HUES64 (cell line): ENCODE results near the gene MARS2.
A peak's percentile ranks its signal among the peaks of the same experiment; 100 is the strongest.
"Not testable (repeated sequence)": the region's sequence is repeated elsewhere in the genome, so short reads cannot be mapped to it uniquely, and the experiment has no call there.

Experiments used
- H3K27ac ChIP-seq: 2 replicates; pipeline ENCODE4 v1.7.0; 2013; ENCODE audit warnings: low read depth, low read length, inconsistent platforms
- H3K27me3 ChIP-seq: 2 replicates; pipeline ENCODE4 v1.6.1; 2013; ENCODE audit warnings: mild to moderate bottlenecking, low read length; ENCODE audit not compliant: insufficient read depth
- H3K36me3 ChIP-seq: 2 replicates; pipeline ENCODE4 v1.6.1; 2013; ENCODE audit warnings: mild to moderate bottlenecking, low read length; ENCODE audit not compliant: insufficient read depth
- H3K4me1 ChIP-seq: 2 replicates; pipeline ENCODE4 v1.6.1; 2013; ENCODE audit warnings: mild to moderate bottlenecking, low read length, moderate library complexity; ENCODE audit not compliant: insufficient read depth
- H3K4me3 ChIP-seq: 2 replicates; pipeline ENCODE4 v1.5.1; 2013; ENCODE audit warnings: mild to moderate bottlenecking, low read length, moderate library complexity
- H3K9ac ChIP-seq: 2 replicates; pipeline ENCODE4 v1.6.1; 2013; ENCODE audit warnings: mild to moderate bottlenecking, low read depth, low read length
- H3K9me3 ChIP-seq: 2 replicates; pipeline ENCODE4 v1.6.1; 2013; ENCODE audit warnings: low read depth, low read length; ENCODE audit not compliant: insufficient read depth
- WGBS: fragments of 150-250, 120-280 bp; methylation state at CpG from one replicate; pipeline ENCODE4 v1.1.7; 2013; ENCODE audit warnings: missing lambda C conversion rate; 5-methylcytosine and 5-hydroxymethylcytosine counted together

The MARS2 gene

DNA sequence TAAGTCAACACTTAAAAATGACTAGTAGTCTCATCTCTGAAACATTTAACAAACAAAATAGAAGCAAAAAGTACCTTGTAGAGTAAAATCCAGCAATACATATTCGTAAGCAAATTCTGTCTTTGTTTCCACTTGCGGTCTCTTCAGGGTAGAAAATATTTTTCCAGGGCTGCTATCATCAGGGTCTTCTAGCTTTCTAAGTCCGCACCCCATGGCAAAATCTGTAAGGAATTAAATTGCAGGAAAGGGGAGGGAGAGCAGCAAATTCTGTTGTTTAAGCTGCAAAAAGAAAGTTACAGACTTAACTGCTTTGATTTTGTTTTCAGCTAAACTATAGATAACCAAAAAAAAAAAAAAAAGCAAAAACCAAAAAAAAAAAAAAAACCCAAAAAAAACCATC, 29.9 kb upstream of the MARS2 start, which contains the start of gene RFTN2:
TSS of gene RFTN2 (minus strand) at position 342 of the 400 bp plus-strand sequence. CDS start at position 213, 129 bp downstream.
- 53% methylated on average over 3 of the region's 3 CpGs for WGBS
- H3K4me3 ChIP-seq = peak within 1 kb of the TSS; percentile 49
- H3K9ac ChIP-seq = peak within 1 kb of the TSS; percentile 53; the same call in 1 of the 2 replicates

DNA sequence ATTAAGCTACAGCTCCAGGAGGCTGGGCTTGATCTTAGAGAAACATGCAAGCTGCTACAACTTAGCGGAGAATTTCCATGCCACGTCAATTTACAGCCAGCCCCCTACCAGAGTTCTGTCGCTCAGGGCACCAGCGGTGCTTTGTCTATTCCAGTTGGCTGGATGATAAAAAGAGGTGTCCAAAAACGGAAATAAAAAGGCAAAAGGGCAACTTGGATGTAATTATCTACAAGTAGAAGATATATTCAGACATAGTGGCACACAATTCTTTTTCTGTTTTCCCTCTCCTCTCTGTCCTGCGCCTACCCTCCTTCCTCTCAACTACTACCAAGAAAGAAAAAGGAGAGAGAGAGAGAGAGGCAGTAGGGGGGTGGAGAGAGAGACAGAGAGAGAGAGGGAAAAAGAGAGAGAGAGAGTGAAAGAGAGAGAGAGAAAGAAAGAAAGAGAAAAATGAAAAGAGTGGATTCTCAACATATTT, 29.4 kb upstream of the MARS2 start:
- Histone ChIP-seq H3K27ac (peak overlapping the region; percentile 38), H3K9ac (peak overlapping the region; percentile 53; the same call in 1 of the 2 replicates), H3K36me3 (no peaks in the 10 kb centered on the region), H3K9me3 (no peaks in the 10 kb centered on the region), H3K27me3 (no peaks in the 10 kb centered on the region), H3K4me1 (peaks cover 45% of the 10 kb centered on the region), H3K4me3 (peak overlapping the region; percentile 49)
- WGBS = 5% methylated on average over 4 of the region's 6 CpGs

More for the DNA sequence above, 29.9 kb upstream of the MARS2 start, which contains the start of gene RFTN2:
- Histone ChIP-seq H3K9me3 (no peaks in the 10 kb centered on the region), H3K4me1 (peaks cover 45% of the 10 kb centered on the region), H3K27ac (peak within 1 kb of the TSS; percentile 38), H3K36me3 (no peaks in the 10 kb centered on the region), H3K27me3 (no peaks in the 10 kb centered on the region)

DNA sequence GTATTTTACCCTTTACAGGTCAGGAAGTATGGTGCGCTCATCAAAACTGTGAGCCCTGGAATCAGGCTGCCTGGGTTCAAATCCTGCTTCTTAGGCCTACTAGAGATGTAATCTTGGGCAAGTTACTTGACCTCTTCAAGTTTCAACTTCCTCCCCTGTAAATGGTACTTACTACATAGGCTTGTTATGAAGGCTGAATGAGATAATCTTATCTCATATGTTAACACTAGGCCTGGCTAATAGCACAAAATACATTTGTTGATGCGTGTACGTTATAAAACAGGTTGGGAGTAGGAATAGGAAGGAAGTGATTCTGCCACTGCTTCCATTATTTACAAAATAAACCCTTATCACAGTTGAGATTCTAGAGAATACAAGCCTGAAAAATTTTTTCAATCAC, 28.1 kb upstream of the MARS2 start:
- Histone ChIP-seq H3K27ac (no peak overlapping the region), H3K4me3 (no peak overlapping the region), H3K9me3 (no peaks in the 10 kb centered on the region), H3K4me1 (peaks cover 45% of the 10 kb centered on the region), H3K27me3 (no peaks in the 10 kb centered on the region), H3K36me3 (no peaks in the 10 kb centered on the region), H3K9ac (no peak overlapping the region)
- 93% methylated on average over 1 of the region's 3 CpGs for WGBS

- Histone ChIP-seq H3K4me1 (peaks cover 45% of the 10 kb centered on the region), H3K27me3 (no peaks in the 10 kb centered on the region), H3K4me3 (no peak overlapping the region), H3K9me3 (no peaks in the 10 kb centered on the region), H3K9ac (no peak overlapping the region), H3K27ac (no peak overlapping the region), H3K36me3 (no peaks in the 10 kb centered on the region)
- 65% methylated on average over 2 of the region's 2 CpGs for WGBS
Observed at GRCh38 chr2:197677483-197677882, 27.7 kb upstream of the MARS2 start.

- not testable (repeated sequence) for H3K9me3 ChIP-seq, H3K36me3 ChIP-seq, H3K4me3 ChIP-seq, H3K27ac ChIP-seq, H3K4me1 ChIP-seq, H3K27me3 ChIP-seq, H3K9ac ChIP-seq
- WGBS = 99% methylated on average over 4 of the region's 6 CpGs
Observed at GRCh38 chr2:197695206-197695605, 10.0 kb upstream of the MARS2 start.

DNA sequence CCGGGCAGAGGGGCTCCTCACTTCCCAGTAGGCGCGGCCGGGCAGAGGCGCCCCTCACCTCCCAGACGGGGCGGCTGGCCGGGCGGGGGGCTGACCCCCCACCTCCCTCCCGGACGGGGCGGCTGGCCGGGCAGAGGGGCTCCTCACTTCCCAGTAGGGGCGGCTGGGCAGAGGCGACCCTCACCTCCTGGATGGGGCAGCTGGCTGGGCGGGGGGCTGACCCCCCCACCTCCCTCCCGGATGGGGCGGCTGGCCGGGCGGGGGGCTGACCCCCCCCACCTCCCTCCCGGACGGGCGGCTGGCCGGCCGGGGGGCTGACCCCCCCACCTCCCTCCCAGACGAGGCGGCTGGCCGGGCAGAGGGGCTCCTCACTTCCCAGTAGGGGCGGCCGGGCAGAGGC, 9.2 kb upstream of the MARS2 start:
- H3K9ac ChIP-seq, H3K27me3 ChIP-seq, H3K27ac ChIP-seq, H3K36me3 ChIP-seq, H3K4me1 ChIP-seq, H3K9me3 ChIP-seq, H3K4me3 ChIP-seq: not testable (repeated sequence)
- 100% methylated on average over 8 of the region's 30 CpGs for WGBS

- not testable (repeated sequence) for H3K27ac ChIP-seq, H3K4me3 ChIP-seq
- 95% methylated on average over 21 of the region's 29 CpGs for WGBS
Observed at GRCh38 chr2:197696571-197696970, 8.6 kb upstream of the MARS2 start.

DNA sequence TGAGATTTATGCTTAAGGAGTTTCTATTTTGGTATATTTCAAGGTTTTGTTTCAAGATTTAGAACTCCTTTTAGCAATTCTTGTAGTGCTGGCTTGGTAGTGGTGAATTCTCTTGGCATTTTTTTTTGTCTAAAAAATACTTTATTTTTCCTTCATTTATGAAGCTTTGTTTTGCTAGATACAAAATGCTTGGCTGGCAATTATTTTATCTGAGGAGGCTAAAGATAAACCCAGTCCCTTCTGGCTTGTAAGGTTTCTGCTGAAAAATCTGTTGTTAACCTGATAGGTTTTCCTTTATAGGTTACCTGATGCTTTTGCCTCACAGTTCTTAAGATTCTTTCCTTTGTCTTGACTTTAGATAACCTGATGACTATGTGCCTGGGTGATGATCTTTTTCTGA, 5.4 kb upstream of the MARS2 start:
- H3K9ac ChIP-seq, H3K36me3 ChIP-seq, H3K27me3 ChIP-seq, H3K4me1 ChIP-seq, H3K4me3 ChIP-seq, H3K27ac ChIP-seq, H3K9me3 ChIP-seq: not testable (repeated sequence)

More at GRCh38 chr2:197696571-197696970, 8.6 kb upstream of the MARS2 start:
- H3K4me1 ChIP-seq, H3K9ac ChIP-seq, H3K9me3 ChIP-seq, H3K27me3 ChIP-seq, H3K36me3 ChIP-seq: not testable (repeated sequence)

GRCh38 chr2:197700960-197701359, 4.2 kb upstream of the MARS2 start:
- WGBS = 89% methylated on average over 3 of the region's 3 CpGs
- Histone ChIP-seq H3K9ac (no peak overlapping the region), H3K27me3 (no peaks in the 10 kb centered on the region), H3K9me3 (no peaks in the 10 kb centered on the region), H3K4me3 (no peak overlapping the region), H3K4me1 (peaks cover 9% of the 10 kb centered on the region), H3K27ac (no peak overlapping the region), H3K36me3 (no peaks in the 10 kb centered on the region)

- Histone ChIP-seq H3K4me3 (peak overlapping the region; percentile 87), H3K27me3 (no peaks in the 10 kb centered on the region), H3K9me3 (no peaks in the 10 kb centered on the region), H3K27ac (peak overlapping the region; percentile 72), H3K36me3 (peaks cover 11% of the 10 kb centered on the region), H3K4me1 (peaks cover 26% of the 10 kb centered on the region), H3K9ac (peak overlapping the region; percentile 87)
- 4% methylated on average over 5 of the region's 5 CpGs for WGBS
Observed at GRCh38 chr2:197704434-197705120, 592 bp upstream of the MARS2 start.

- Histone ChIP-seq H3K4me1 (peaks cover 26% of the 10 kb centered on the region), H3K27me3 (no peaks in the 10 kb centered on the region), H3K27ac (no peak overlapping the region; the same call in 1 of the 2 replicates), H3K9ac (peak overlapping the region; percentile 59; the same call in 1 of the 2 replicates), H3K4me3 (peak overlapping the region; percentile 87), H3K9me3 (no peaks in the 10 kb centered on the region), H3K36me3 (peaks cover 21% of the 10 kb centered on the region)
- WGBS = 2% methylated on average over 38 of the region's 38 CpGs
Observed at GRCh38 chr2:197705912-197706838, 1.0 kb downstream of the MARS2 start.
